GM19468 (cell line): ENCODE measurements around the gene RNF224.

Source experiments
- ATAC-seq: cut with Tn5 transposase; IDR thresholded peaks from one replicate; pipeline ENCODE4 v1.9.1; 2021; ENCODE audit warnings: mild to moderate bottlenecking, moderate library complexity, moderate number of reproducible peaks; ENCODE audit not compliant: unreplicated experiment; ENCODE audit errors: extremely low read depth

Gene RNF224

DNA sequence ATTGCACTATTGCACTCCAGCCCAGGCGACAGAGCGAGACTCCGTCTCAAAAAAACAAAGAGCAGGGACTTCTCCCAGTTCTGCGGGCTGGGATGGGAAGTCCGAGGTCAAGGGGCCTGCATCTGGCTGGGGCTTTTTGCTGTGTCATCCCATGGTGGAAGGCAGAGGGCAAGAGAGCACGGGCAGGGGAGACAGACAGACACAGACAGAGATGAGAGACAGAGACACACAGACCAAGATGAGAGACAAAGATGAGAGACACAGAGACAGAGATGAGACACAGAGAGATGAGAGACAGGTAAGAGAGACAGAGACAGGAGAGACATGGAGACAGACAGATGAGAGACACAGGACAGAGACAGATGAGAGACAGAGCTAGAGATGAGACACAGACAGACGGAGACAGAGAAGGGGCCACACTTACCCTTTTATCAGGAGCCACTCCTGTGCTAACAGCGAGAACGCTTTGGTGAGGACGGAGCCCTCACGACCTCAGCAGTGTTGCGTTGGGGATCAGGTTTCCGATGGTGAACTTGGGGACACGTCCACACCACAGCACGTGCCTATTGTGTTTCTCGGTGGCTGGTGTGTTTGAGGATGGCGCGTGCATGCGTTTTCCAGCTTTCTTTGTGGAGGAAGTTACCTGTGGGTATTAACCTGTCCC, 41.4 kb downstream of the RNF224 start:
- no peak for ATAC-seq

DNA sequence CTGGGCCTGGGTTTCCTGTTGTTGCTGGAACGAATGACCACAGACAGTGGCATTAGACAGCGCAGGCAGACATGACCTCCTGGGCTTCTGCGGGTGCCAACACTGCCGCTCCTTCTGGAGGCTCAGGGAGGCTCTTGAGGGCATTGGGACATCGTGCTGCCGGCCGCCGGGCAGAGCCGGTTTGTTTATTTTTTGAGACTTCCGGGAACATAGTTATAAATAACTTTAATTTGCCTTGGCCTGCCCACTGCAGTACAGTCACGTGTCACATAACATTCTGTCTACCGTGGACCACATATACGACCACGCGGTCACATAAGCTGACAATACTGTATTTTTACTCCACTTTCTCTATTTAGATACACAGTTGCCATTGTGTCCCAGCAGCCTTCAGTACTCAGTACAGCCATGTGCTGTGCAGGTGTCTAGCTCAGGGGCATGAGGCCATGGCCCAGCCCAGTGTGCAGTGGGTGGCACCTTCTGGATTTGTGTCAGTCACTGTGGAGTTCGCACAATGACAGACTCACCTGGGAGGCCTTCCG, 42.0 kb downstream of the RNF224 start:
- ATAC-seq, result no peak

DNA sequence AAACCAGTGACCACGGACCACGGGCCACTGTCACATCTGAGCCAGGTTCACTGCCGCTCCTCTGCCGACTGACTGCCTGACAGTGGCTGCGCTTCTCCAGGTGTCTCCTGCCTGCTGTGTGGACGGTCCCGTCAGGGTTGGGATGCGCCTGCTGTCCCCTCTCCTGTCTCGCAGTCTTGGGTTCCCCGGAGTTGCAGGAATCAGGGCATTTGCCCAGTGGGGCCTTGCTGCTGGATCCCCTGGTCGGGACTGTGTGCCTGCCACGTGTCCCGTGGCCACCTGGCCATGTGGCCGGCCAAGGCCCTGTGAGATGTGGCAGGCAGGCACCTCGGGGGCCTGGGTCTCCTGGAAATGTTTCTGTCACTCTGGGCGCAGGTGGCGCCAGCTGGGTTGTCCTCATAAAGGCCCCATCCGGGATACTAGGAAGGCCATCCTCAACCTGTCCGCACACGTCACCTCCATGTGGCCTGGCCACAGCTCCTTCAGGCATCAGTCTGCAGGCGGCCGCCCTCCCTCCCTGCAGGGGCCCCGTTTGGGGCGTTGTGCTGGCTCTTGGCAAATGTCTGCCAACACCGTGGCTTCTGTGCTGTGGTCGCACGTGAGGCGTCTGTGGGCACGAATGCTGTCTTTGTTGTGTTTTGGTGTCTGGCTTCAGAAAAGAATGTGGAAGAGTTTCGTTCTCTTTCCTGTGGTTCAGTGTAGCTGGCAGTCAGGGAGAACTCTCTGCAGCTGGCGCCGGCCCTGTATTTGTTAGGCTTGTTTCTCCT, 43.8 kb downstream of the RNF224 start:
- no peak for ATAC-seq

DNA sequence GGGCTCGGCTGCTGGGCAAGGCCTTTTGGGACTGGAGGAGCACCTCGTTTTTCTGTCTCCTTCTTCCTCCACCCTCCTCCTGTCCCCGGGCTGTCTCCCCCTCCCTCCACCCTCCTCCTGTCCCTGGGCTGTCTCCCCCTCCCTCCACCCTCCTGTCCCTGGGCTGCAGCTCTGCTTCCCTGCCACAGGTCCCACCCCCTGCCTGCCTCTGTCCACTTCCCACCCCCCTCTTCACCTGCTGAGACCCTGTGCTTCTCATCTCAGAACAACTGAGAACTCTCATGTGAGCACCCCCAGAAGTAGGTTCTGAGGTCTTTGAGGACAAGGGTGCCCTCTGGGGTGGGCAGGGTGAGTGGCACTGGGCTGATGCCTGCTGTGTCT, 44.4 kb downstream of the RNF224 start:
- no peak for ATAC-seq

DNA sequence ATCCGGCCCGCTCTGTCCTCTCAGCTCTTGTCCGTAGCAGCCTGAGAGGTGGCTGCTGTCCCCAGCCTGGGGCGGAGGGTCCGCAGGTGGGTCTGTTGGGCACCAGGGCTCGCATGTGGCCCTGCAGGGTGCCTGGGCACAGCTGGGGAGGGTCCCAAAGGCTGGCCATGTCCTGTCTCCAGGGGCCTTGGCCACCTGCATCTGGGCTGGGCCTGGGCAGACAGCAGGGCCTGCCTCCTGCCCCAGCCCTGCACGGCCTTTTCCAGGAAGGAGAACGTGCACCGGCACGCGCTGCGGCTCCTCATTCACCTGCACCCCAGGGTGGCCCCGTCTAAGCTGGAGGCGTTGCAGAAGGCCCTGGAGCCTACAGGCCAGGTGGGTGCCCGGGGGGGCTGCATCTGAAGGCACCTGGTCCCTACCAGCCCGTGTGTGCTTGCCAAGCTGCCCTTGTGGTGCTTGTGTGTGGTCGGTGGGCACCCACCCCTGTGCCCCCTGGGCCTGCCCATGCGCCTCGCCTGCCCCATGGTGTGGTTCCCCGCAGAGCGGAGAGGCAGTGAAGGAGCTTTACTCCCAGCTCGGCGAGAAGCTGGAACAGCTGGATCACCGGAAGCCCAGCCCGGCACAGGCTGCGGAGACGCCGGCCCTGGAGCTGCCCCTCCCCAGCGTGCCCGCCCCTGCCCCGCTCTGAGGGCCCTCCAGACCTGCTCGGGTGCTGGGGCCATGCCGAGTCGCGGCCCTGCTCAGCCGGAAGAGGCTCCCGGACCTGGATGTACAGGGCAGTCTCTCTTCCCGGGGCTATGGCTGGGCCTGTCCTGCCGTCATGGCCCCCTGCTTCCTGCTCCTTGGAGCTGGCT, 45.2 kb downstream of the RNF224 start:
- no peak for ATAC-seq

DNA sequence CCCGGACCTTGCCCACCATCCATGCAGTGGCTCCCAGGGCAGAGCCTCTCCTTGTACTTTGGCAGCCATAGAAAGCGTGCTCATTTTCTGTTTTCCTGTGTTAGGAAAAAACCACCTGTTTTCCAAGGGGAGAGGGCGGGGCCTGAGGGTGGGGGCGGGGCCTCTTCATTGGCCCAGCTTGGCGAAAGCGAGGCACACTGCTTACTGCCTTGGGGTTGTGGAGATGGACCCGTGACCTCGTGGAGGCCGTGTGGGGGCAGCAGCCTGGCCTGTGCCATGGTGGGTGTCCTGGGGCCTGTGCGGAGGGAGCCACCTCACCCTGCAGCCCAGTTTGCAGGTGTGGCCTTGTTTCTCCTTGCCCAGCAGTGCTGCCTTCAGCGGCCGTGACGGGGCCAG, 45.8 kb downstream of the RNF224 start:
- ATAC-seq, result no peak

DNA sequence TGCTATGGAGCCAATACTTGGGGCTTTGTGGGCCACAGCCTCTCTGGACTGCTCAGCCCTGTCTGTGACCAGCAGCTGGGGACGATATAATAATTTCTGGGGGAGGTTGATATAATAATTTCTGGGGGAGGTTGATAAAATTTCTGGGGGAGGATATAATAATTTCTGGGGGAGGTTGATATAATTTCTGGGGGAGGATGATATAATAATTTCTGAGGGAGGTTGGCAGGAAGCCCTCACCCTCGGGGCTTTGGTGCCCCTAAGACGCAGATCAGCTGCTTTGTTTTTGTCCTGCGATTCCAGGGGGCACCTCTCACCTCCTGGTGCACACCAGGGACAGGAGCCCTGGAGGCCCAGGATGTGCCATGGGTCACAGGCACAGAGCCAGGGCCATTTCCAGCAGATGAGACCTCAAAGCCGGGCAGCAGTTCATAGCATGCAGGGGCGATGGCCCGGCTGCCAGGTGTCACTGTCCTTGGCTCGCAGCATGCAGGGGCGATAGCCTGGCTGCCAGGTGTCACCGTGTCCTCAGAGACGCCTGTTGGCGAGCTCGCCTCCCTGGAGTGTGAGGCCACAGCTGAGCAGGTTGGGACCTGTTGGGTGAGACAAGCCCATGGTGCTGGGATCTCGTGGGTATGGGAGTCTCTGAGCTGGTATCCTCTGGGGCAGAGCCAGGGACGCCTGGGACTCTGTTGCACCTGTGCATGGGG, 46.5 kb downstream of the RNF224 start:
- no peak for ATAC-seq

DNA sequence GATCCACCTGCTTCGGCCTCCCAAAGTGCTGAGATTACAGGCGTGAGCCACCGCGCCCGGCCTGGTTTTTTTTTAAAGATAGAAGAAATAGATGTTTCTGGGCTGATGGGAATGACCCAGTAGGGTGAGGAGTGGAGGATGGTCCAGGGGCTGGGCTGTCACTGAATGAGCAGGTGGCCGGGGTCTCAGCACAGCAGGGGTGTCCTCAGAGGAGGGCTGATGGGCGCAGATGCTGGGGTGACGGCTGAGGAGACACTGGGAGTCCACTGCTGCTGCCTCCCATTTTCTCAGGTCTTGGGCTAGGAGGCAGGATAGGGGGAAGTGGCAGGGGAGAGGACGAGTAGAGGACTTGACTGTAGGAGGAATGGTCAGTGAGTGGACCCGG, 47.9 kb downstream of the RNF224 start:
- ATAC-seq, result no peak

DNA sequence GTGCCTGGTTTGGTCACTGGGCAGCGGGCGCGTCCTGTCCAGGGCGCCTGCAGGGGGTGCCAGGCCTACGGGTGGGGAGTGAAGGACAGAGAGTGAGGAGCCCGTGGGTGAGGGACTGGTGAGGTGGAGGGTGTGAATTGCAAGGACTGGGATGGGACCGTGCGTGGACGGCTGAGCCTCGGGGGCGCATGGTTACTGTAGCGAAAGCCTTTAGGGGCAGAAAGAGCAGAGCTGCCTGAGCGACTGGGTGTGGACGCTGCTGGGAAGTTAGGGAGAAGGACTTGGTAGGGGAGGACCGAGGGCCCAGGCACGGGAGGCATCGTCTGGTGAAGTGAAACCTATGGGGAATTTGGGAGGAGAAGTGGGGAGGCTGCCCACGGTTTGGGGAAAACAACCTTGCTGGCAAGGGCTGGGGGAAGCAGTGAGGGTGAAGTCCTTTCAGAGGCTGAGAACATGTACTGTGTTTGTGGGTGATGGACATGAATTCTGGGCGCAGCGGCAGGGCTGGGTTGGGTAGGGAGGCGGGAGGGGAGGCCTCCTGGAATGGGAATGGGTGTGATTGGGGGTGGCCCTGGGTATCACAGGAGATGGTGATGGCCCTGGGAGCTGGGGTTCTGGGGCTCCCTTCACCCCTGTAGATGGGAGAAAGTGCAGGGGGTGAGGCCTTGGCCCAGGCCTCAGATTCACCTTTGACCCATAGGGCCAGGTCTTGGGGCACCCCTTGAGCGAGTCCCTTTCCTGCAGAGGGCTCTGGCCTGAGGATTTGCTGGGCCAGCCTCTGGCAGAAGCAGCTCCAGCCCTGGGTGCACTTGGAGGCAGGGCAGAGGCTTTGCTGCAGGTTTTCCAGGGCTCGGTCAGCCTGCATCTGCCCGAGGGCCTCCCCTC, 48.5 kb downstream of the RNF224 start:
- no peak for ATAC-seq

DNA sequence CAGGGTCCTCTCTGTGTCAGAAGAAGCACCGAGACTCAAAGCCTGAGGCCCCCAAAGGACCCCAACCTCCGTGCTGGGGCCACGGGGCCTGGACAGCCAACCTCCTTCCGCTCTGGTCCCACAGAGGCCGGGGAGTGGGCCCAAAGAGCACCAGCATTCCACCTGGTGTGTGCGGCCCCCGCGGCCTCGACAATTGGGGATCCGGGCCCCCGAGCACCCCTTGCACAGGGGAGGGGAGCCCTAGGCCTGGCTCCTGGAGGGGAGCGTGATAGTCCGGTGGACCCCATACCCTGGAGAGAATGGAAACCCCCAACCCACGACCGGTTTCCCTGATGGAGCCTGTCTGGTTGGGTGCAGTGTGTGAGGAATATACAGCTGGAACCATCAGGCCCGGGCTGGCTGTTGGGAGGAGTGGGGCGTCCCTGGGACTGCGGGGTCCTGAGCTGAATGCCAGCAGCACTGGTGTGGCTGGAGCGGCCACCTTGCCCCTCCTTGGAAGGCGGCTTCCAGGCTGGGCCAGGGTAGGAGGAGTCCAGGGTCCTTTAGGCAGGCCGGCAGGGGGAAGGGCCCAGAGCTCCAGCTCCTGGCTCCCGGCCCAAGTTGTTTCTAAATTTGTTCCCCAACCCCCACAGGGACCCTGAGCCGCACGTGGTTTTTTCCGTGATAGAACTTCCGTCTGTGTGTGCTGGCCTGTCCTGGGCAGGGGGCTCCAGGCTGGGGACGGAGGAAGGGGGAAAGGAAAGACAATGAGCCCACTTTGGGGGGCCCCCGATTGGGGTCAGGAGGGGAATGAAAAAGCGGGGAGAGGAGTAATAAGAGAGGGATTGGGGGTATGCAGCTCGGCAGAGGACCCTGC, 49.4 kb downstream of the RNF224 start:
- no peak for ATAC-seq

DNA sequence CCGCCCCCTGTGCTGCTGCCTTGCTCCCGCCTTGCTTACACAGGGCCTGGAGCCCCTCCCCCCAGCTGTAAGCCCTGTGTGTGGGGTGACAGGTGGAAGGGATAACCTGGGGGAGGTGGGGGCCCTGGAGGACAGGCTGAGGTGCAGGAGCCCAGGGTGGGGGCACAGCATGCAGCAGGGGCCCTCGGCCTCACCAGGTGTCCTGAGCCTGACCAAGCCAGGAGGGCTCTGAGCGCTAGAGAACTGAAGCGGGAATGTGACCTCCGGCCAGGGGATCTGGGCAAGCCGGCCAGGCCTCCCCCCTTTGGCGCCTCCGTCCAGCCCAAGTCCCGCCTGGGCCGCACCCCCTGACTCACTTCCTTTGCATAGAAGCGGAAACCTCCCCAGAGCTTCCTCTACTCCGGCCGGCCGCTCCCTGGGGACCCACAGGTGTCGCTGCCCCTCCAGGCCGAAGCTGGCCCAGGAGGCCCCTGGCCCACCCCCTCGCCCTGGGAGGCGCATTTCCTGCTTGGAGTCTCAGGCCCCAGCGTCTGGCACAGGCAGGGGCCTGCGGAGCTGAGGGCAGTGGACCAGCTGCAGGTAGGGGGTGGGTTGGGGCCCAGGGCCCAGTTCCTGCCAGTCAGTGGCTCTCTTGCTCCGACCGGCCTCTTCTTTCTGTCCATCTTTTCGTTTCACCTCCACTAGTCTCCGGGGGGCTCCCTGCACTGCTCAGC, 50.2 kb downstream of the RNF224 start, which contains the start of gene TOR4A:
Gene TOR4A, plus strand, starts transcription at position 398 of the 713 bp plus-strand sequence. CDS start 964 bp downstream, outside the sequence.
- ATAC-seq, result no peak

DNA sequence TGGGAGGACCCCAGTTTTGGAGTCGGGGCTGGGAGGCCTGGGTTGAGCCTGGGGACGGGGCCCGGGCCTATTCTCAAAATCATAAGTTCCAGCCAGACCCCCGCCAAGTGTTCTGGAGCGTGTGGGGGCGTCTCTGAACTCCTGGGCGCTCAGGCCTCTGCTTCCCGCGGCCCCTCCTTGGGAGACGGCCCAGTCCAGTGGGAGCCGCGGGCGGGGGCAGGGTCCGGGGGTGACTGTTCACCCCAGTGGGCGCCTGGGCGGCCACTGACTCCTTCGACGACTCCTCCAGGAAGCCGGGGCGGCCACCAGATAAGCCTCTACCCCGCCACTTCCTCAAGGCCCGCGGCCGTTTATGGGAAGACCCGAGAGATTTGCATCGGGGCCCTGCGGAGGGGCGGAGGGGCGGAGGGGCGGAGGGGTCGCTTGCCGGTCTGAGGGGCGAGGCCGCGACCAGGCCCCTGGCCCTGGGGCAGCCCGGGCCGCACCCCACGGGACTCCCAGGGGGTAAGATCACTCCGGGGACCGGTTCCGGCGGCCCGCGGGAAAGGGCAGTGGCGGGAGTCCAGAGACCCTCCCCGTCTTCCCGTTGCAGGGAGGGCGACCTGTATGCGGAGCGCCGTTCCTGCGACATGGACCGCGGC, 50.9 kb downstream of the RNF224 start:
- no peak for ATAC-seq
